GM12874 (cell line): ENCODE data around the gene PRKCE.

Experiments used
- CTCF ChIP-seq: IDR thresholded peaks from 2 replicates; pipeline ENCODE4 v1.5.1; 2011; ENCODE audit warnings: low read depth, mild to moderate bottlenecking, control low read depth, low read length, moderate library complexity; ENCODE audit not compliant: insufficient read depth

The PRKCE gene

GRCh38 chr2:46202987-46203386, 551.5 kb downstream of the PRKCE start:
- TF ChIP-seq CTCF = no peak

- TF ChIP-seq CTCF = no peak
Measured at GRCh38 chr2:46207591-46207990, 556.1 kb downstream of the PRKCE start.

- TF ChIP-seq CTCF = no peak
Measured at GRCh38 chr2:46208766-46209165, 557.3 kb downstream of the PRKCE start.

GRCh38 chr2:46210063-46210462, 558.6 kb downstream of the PRKCE start:
- TF ChIP-seq CTCF = no peak

- no peak for TF ChIP-seq CTCF
Measured at GRCh38 chr2:46211461-46211860, 560.0 kb downstream of the PRKCE start.

GRCh38 chr2:46213906-46214305, 562.4 kb downstream of the PRKCE start:
- no peak for TF ChIP-seq CTCF

- TF ChIP-seq CTCF = no peak
Measured at GRCh38 chr2:46216213-46216612, 564.7 kb downstream of the PRKCE start.

- no peak for TF ChIP-seq CTCF
Measured at GRCh38 chr2:46225150-46225625, 573.7 kb downstream of the PRKCE start.
